GM12878 (cell line): ENCODE data around the gene FMNL3. TPM values are rescaled to one million over a fixed set of nuclear protein-coding genes. Genes with fewer than 3 reads are reported as not detected.

Source experiments
- BRCA1 ChIP-seq: IDR thresholded peaks from 2 replicates; pipeline ENCODE4 v1.6.1; 2011; ENCODE audit warnings: low read depth, low read length, improper control_type of control experiment
- CBFB ChIP-seq: IDR thresholded peaks from 2 replicates; pipeline ENCODE4 v1.6.1; 2016; ENCODE audit warnings: antibody characterized with exemption, low read depth
- CUX1 ChIP-seq: IDR thresholded peaks from 2 replicates; pipeline ENCODE4 v1.6.1; 2012; ENCODE audit warnings: improper control_type of control experiment, low read depth, low read length; ENCODE audit not compliant: insufficient replicate concordance
- IKZF2 ChIP-seq, 2 experiments: fragments of 450-650 bp; IDR thresholded peaks; 2 replicates each; pipeline ENCODE4 v1.6.1; 2017; ENCODE audit warnings: mild to moderate bottlenecking in 2 of 2, moderate library complexity in 2 of 2
- IRF5 ChIP-seq: fragments of 450-650 bp; IDR thresholded peaks from 2 replicates; pipeline ENCODE4 v1.6.1; 2017; ENCODE audit warnings: borderline replicate concordance
- MEF2B ChIP-seq: fragments of 450-650 bp; IDR thresholded peaks from 2 replicates; pipeline ENCODE4 v1.6.1; 2018; ENCODE audit warnings: mild to moderate bottlenecking, moderate library complexity; ENCODE audit not compliant: partially characterized antibody, poor library complexity, severe bottlenecking
- MTA2 ChIP-seq: fragments of 450-650 bp; IDR thresholded peaks from 2 replicates; pipeline ENCODE4 v1.6.1; 2016; ENCODE audit warnings: low read depth, mild to moderate bottlenecking, moderate library complexity
- PBX3 ChIP-seq: IDR thresholded peaks from 2 replicates; pipeline ENCODE4 v1.6.1; 2011; ENCODE audit warnings: mild to moderate bottlenecking, low read depth, low read length, moderate library complexity; ENCODE audit not compliant: insufficient replicate concordance
- PKNOX1 ChIP-seq: fragments of 450-650 bp; IDR thresholded peaks from 2 replicates; pipeline ENCODE4 v1.6.1; 2016; ENCODE audit warnings: mild to moderate bottlenecking
- STAT3 ChIP-seq: IDR thresholded peaks from 2 replicates; pipeline ENCODE4 v1.6.1; 2011; ENCODE audit warnings: low read depth, low read length, improper control_type of control experiment
- TCF3 ChIP-seq: IDR thresholded peaks from 2 replicates; pipeline ENCODE4 v1.6.1; 2012; ENCODE audit warnings: low read depth, mild to moderate bottlenecking, low read length, borderline replicate concordance; ENCODE audit not compliant: insufficient read depth
- ZNF274 ChIP-seq: IDR thresholded peaks from one replicate; pipeline ENCODE4 v1.8.0; 2011; ENCODE audit not compliant: insufficient read length, insufficient read depth
- ZNF384 ChIP-seq: IDR thresholded peaks from 2 replicates; pipeline ENCODE4 v1.6.1; 2012; ENCODE audit warnings: low read depth, mild to moderate bottlenecking, low read length, improper control_type of control experiment, borderline replicate concordance
- polyA plus RNA-seq, 11 experiments: library from polyadenylated mRNA; depleted of rRNA in 4 of 11; unstranded in 6 of 11; stranded (reverse) in 5 of 11; fragments of >200 nt; fragmentation: Nextera tagmentation in 4 of 11; fragmentation: Illumina TruSeq in 1 of 11; extraction: Ambion mirVana in 4 of 11; extraction: Trizol in 1 of 11; gene quantifications; 1 replicate in 1 of 11; 2 replicates in 10 of 11; pipeline versions ENCODE4 v1.2.1 to v1.2.3, GENCODE V29; 2011 to 2016; ENCODE audit warnings: inconsistent platforms in 2 of 11, missing spikeins in 2 of 11, low read depth in 1 of 11
- total RNA-seq, 4 experiments: library from RNA; depleted of rRNA in 3 of 4; stranded (reverse); fragments of >200 nt in 3 of 4; fragmentation: Illumina TruSeq in 1 of 4; extraction: Trizol in 1 of 4; gene quantifications; 2 replicates each; pipeline versions ENCODE4 v1.2.1 to v1.2.3, GENCODE V29; 2013 to 2021

FMNL3 gene
- total and polyA plus RNA-seq, 10 of the 15 experiments (the other 5 are each of a cell fraction or from before 2014, with no cell fraction given): 3.0 to 64.9 (median 30.9) TPM

GRCh38 chr12:49703647-49704137 lies 3.5 kb downstream of the FMNL3 start (continued):
- TF ChIP-seq PKNOX1 (peak; percentile 80), IRF5 (no peak), IKZF2 (IDR thresholded peaks at IDR 0.05) (peak; percentile 37 to 44; a peak in 3 of 4 replicates), CBFB (no peak), ZNF274 (no peak), BRCA1 (no peak), PBX3 (peak; percentile 32), MEF2B (peak; percentile 78), STAT3 (no peak), TCF3 (no peak), MTA2 (no peak), ZNF384 (no peak), CUX1 (no peak)
